Measurements from ENCODE around the gene FTL.

Gene FTL

GRCh38 chr19:48946463-48947257, 18.4 kb upstream of the FTL start:
- no peak for TF ChIP-seq CTCF (IDR thresholded peaks at IDR 0.05; ENCODE audit: extremely low read depth, insufficient read depth, missing control alignments)
- in situ Hi-C loops (cut with MboI; ENCODE audit: low pct_unique_long_range_greater_than_20kb, low sequenced_read_pairs, unreplicated experiment): no loop called here
- DNase-seq (ENCODE audit: low spot score): no peak

- no peak for DNase-seq (ENCODE audit: low spot score)
- no peak for TF ChIP-seq CTCF (IDR thresholded peaks at IDR 0.05; ENCODE audit: extremely low read depth, insufficient read depth, missing control alignments)
- in situ Hi-C loops (cut with MboI; ENCODE audit: low pct_unique_long_range_greater_than_20kb, low sequenced_read_pairs, unreplicated experiment): no loop called here
Measured at GRCh38 chr19:48947258-48947542, 17.9 kb upstream of the FTL start.

GRCh38 chr19:48950159-48950558, 14.9 kb upstream of the FTL start:
- TF ChIP-seq CTCF (IDR thresholded peaks at IDR 0.05; ENCODE audit: extremely low read depth, insufficient read depth, missing control alignments): no peak
- in situ Hi-C loops (cut with MboI; ENCODE audit: low pct_unique_long_range_greater_than_20kb, low sequenced_read_pairs, unreplicated experiment): loop anchor here (25.0 kb wide), 2 partner anchors 88 to 313 kb away; partner anchors contain the start of genes CA11, DBP, PLEKHA4 and PPP1R15A
- no peak for DNase-seq (ENCODE audit: low spot score)

GRCh38 chr19:48950830-48951519, 14.1 kb upstream of the FTL start:
- no peak for TF ChIP-seq CTCF (IDR thresholded peaks at IDR 0.05; ENCODE audit: extremely low read depth, insufficient read depth, missing control alignments)
- DNase-seq (ENCODE audit: low spot score): no peak
- in situ Hi-C loops (cut with MboI; ENCODE audit: low pct_unique_long_range_greater_than_20kb, low sequenced_read_pairs, unreplicated experiment): loop anchor here (25.0 kb wide), 2 partner anchors 89 to 314 kb away; partner anchors contain the start of genes CA11, DBP, PLEKHA4 and PPP1R15A

GRCh38 chr19:48953141-48953540, 12.0 kb upstream of the FTL start:
- in situ Hi-C loops (cut with MboI; ENCODE audit: low pct_unique_long_range_greater_than_20kb, low sequenced_read_pairs, unreplicated experiment): loop anchor here (25.0 kb wide), 2 partner anchors 91 to 316 kb away; partner anchors contain the start of genes CA11, DBP, PLEKHA4 and PPP1R15A
- DNase-seq (ENCODE audit: low spot score): no peak
- TF ChIP-seq CTCF (IDR thresholded peaks at IDR 0.05; ENCODE audit: extremely low read depth, insufficient read depth, missing control alignments): no peak

- in situ Hi-C loops (cut with MboI; ENCODE audit: low pct_unique_long_range_greater_than_20kb, low sequenced_read_pairs, unreplicated experiment): loop anchor here (25.0 kb wide), 2 partner anchors 92 to 317 kb away; partner anchors contain the start of genes CA11, DBP, PLEKHA4 and PPP1R15A
- no peak for TF ChIP-seq CTCF (IDR thresholded peaks at IDR 0.05; ENCODE audit: extremely low read depth, insufficient read depth, missing control alignments)
Measured at GRCh38 chr19:48953990-48954594, 11.0 kb upstream of the FTL start.

More at GRCh38 chr19:48953990-48954594, 11.0 kb upstream of the FTL start:
- DNase-seq (ENCODE audit: low spot score): no peak

All from GM13977 (cell line).